Ishikawa (cell line): ENCODE results near the gene LRRFIP2.

ENCODE experiments used
- CEBPB ChIP-seq: IDR thresholded peaks from 2 replicates; pipeline ENCODE4 v1.6.1; 2012
- CREB1 ChIP-seq: IDR thresholded peaks from 2 replicates; pipeline ENCODE4 v1.6.1; 2012; ENCODE audit warnings: low read depth
- EGR1 ChIP-seq: IDR thresholded peaks from 2 replicates; pipeline ENCODE4 v1.6.1; 2012
- EP300 ChIP-seq: IDR thresholded peaks from 2 replicates; pipeline ENCODE4 v1.6.1; 2012; ENCODE audit warnings: borderline replicate concordance
- FOXM1 ChIP-seq: IDR thresholded peaks from 2 replicates; pipeline ENCODE4 v1.6.1; 2012; ENCODE audit warnings: low read depth, borderline replicate concordance
- MAX ChIP-seq: IDR thresholded peaks from 2 replicates; pipeline ENCODE4 v1.6.1; 2012
- NFIC ChIP-seq: IDR thresholded peaks from 2 replicates; pipeline ENCODE4 v1.6.1; 2012
- RAD21 ChIP-seq: IDR thresholded peaks from 2 replicates; pipeline ENCODE4 v1.6.1; 2012; ENCODE audit warnings: low read depth
- TAF1 ChIP-seq: IDR thresholded peaks from 2 replicates; pipeline ENCODE4 v1.6.1; 2012; ENCODE audit warnings: low read depth, mild to moderate bottlenecking
- TCF12 ChIP-seq: IDR thresholded peaks from 2 replicates; pipeline ENCODE4 v1.6.1; 2012; ENCODE audit warnings: low read depth
- TEAD4 ChIP-seq: IDR thresholded peaks from 2 replicates; pipeline ENCODE4 v1.6.1; 2012
- USF1 ChIP-seq: IDR thresholded peaks from 2 replicates; pipeline ENCODE4 v1.6.1; 2012
- YY1 ChIP-seq: IDR thresholded peaks from 2 replicates; pipeline ENCODE4 v1.6.1; 2012; ENCODE audit warnings: low read depth
- ZBTB7A ChIP-seq: IDR thresholded peaks from 2 replicates; pipeline ENCODE4 v1.6.1; 2012; ENCODE audit warnings: low read depth
- TF ChIP-seq, protein P1 (sequence below): IDR thresholded peaks from 2 replicates; pipeline ENCODE4 v1.6.1; 2012; ENCODE audit warnings: low read depth, mild to moderate bottlenecking

Gene LRRFIP2

GRCh38 chr3:37135561-37135960 lies 38.8 kb downstream of the LRRFIP2 start:
- no peak for TF ChIP-seq EGR1
- TF ChIP-seq FOXM1 = no peak
- TF ChIP-seq EP300 = no peak
- TF ChIP-seq MAX = no peak
- TF ChIP-seq TEAD4 = no peak
- TF ChIP-seq ZBTB7A = no peak
- no peak for TF ChIP-seq CEBPB
- no peak for TF ChIP-seq NFIC
- no peak for TF ChIP-seq USF1

DNA sequence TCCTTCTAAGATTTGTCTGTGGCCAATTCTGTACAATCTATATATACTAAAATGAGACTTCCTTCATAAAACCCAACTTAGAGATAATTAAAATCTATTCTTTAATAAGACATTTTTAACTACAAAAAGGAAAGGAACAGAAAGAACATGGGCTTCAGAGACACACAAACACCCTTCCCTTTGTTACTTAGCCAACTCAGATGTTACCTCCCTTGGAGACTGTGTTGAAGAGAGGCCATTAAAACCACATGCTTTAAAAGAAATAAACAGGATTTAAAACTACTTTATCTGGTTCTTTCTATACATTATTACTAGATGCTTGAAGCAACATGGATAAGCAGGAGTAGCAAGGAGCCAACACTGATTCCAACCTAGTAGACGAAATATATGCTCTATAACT lies 42.0 kb downstream of the LRRFIP2 start:
- no peak for TF ChIP-seq NFIC
- no peak for TF ChIP-seq TCF12
- TF ChIP-seq TEAD4 = no peak
- no peak for TF ChIP-seq RAD21
- no peak for TF ChIP-seq USF1
- TF ChIP-seq EP300 = no peak
- TF ChIP-seq EGR1 = no peak
- TF ChIP-seq, protein P1, sequence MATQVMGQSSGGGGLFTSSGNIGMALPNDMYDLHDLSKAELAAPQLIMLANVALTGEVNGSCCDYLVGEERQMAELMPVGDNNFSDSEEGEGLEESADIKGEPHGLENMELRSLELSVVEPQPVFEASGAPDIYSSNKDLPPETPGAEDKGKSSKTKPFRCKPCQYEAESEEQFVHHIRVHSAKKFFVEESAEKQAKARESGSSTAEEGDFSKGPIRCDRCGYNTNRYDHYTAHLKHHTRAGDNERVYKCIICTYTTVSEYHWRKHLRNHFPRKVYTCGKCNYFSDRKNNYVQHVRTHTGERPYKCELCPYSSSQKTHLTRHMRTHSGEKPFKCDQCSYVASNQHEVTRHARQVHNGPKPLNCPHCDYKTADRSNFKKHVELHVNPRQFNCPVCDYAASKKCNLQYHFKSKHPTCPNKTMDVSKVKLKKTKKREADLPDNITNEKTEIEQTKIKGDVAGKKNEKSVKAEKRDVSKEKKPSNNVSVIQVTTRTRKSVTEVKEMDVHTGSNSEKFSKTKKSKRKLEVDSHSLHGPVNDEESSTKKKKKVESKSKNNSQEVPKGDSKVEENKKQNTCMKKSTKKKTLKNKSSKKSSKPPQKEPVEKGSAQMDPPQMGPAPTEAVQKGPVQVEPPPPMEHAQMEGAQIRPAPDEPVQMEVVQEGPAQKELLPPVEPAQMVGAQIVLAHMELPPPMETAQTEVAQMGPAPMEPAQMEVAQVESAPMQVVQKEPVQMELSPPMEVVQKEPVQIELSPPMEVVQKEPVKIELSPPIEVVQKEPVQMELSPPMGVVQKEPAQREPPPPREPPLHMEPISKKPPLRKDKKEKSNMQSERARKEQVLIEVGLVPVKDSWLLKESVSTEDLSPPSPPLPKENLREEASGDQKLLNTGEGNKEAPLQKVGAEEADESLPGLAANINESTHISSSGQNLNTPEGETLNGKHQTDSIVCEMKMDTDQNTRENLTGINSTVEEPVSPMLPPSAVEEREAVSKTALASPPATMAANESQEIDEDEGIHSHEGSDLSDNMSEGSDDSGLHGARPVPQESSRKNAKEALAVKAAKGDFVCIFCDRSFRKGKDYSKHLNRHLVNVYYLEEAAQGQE = no peak
- TF ChIP-seq YY1 = no peak
- no peak for TF ChIP-seq MAX
- TF ChIP-seq FOXM1 = no peak
- no peak for TF ChIP-seq TAF1
- TF ChIP-seq ZBTB7A = no peak
- no peak for TF ChIP-seq CEBPB
- no peak for TF ChIP-seq CREB1

GRCh38 chr3:37131860-37132144 lies 42.6 kb downstream of the LRRFIP2 start:
- TF ChIP-seq ZBTB7A = no peak
- no peak for TF ChIP-seq CREB1
- TF ChIP-seq TEAD4 = no peak
- TF ChIP-seq, protein P1 = no peak
- TF ChIP-seq TCF12 = no peak
- no peak for TF ChIP-seq YY1

DNA sequence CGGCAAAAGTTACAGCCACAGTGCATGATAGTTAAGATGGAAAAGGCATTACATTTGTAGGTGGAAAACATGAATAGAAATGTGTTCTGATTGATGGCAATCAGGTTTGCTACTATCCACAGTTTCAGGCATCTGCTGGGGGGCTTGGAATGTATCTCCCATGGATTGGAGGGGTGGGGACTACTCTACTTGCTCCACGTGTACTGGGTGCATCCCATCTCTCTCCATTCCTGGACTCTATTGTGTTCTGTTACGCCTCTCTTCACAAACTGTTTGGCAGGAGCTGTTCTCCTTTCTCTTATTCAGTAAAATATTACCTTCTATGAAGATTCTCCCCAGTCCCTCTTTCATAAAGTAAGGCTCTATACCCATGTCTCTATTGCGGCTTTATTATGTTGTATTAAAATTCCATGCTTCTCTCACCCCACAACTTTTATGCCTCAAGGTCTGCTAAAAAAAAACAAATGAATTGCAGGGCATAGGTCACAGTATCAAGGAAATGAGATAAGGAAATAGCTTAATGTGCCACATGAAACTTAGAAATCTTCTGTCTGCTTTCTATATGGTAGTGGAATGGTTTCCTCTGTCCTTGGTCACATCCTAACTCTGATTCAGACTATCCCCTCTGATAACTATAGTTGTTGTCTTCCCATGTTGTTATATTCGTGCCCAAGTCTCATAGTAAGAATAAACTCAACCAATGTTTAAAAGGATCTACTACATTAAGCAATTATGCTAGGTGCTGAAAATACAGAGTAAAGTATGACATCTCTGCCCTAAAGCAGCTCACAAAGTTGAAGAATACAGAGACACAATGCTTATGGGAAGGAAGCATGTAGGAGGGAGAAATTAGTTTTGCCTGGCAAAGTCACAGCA lies 43.2 kb downstream of the LRRFIP2 start:
- TF ChIP-seq, protein P1 = no peak
- TF ChIP-seq NFIC (no peak), TAF1 (no peak), EP300 (no peak), MAX (no peak), TEAD4 (no peak), EGR1 (no peak), USF1 (no peak), CREB1 (no peak), RAD21 (no peak), ZBTB7A (no peak), YY1 (no peak), TCF12 (no peak), FOXM1 (no peak), CEBPB (no peak)
